Astrocyte of the cerebellum (primary cell): ENCODE data around the gene REXO2.

Experiments
- DNase-seq: peaks from one replicate; pipeline ENCODE4 v3.0.0-alpha.2; 2011; ENCODE audit warnings: low read depth
- H3K4me3 ChIP-seq: 2 replicates; pipeline ENCODE4 v1.5.1; 2011; ENCODE audit warnings: mild to moderate bottlenecking, low read depth, low read length, moderate library complexity
- CTCF ChIP-seq: IDR thresholded peaks from 2 replicates; pipeline ENCODE4 v1.5.1; 2012; ENCODE audit warnings: low read length, low read depth, moderate library complexity, mild to moderate bottlenecking; ENCODE audit errors: missing control alignments
- in situ Hi-C: cut with HindIII; loops from 2 replicates; pipeline ENCODE4 v1.10.0; 2017; ENCODE audit warnings: low sequenced_read_pairs

REXO2 gene

GRCh38 chr11:114448749-114449482 lies 9.6 kb downstream of the REXO2 start:
- in situ Hi-C loops, result no loop called here
- no peak for DNase-seq
- no peak overlapping the region for H3K4me3 ChIP-seq
- TF ChIP-seq CTCF, result no peak

GRCh38 chr11:114449845-114450244 lies 10.6 kb downstream of the REXO2 start:
- no peak for TF ChIP-seq CTCF
- DNase-seq, result no peak
- in situ Hi-C loops, result no loop called here
- no peak overlapping the region for H3K4me3 ChIP-seq

- no peak for DNase-seq
- in situ Hi-C loops, result no loop called here
- H3K4me3 ChIP-seq, result no peak overlapping the region
- TF ChIP-seq CTCF, result no peak
These were observed 13.1 kb downstream of the REXO2 start for GRCh38 chr11:114452399-114452798.

- in situ Hi-C loops, result no loop called here
- no peak for DNase-seq
- H3K4me3 ChIP-seq, result no peak overlapping the region
- no peak for TF ChIP-seq CTCF
These were observed 24.7 kb downstream of the REXO2 start for GRCh38 chr11:114463999-114464398.

GRCh38 chr11:114466742-114467141 lies 27.5 kb downstream of the REXO2 start:
- TF ChIP-seq CTCF, result no peak
- no peak overlapping the region for H3K4me3 ChIP-seq
- in situ Hi-C loops, result no loop called here
- no peak for DNase-seq

- no peak overlapping the region for H3K4me3 ChIP-seq
- DNase-seq, result no peak
- no peak for TF ChIP-seq CTCF
- in situ Hi-C loops, result no loop called here
These were observed 33.4 kb downstream of the REXO2 start for GRCh38 chr11:114472661-114473060.
